Measurements from ENCODE around the gene TNS3. TPM values are rescaled to one million over a fixed set of nuclear protein-coding genes. Genes with fewer than 3 reads are reported as not detected.

The TNS3 gene
- total and polyA plus RNA-seq, 2 of the 13 experiments (the other 11 are each of a cell fraction or from before 2014, with no cell fraction given): 52.9 to 55.7 TPM

- TF ChIP-seq ATF6 (CRISPR knock-in tag; conservative IDR thresholded peaks at IDR 0.05) (no peak), ZNF839 (CRISPR knock-in tag; IDR thresholded peaks at IDR 0.05; ENCODE audit: borderline replicate concordance) (0 out of 2 replicates have a peak, but pooled peaks have one; percentile 40), IRX3 (CRISPR knock-in tag; IDR thresholded peaks at IDR 0.05; ENCODE audit: borderline replicate concordance, low read depth) (no peak), STAT6 (CRISPR knock-in tag; IDR thresholded peaks at IDR 0.05; ENCODE audit: borderline replicate concordance) (peak; percentile 23; the same call in 1 of the 2 replicates), ZNF639 (CRISPR knock-in tag; conservative IDR thresholded peaks at IDR 0.05) (peak; percentile 14; the same call in 1 of the 2 replicates), POLR2A (IDR thresholded peaks at IDR 0.05; ENCODE audit: insufficient read depth in 1 of 2, low read depth in 2 of 2, low read length in 2 of 2) (peak; percentile 43 to 45), ZNF17 (CRISPR knock-in tag; IDR thresholded peaks at IDR 0.05) (no peak), FIP1L1 (IDR thresholded peaks at IDR 0.05; ENCODE audit: borderline replicate concordance, insufficient read depth, low read depth, low read length) (no peak), ZNF121 (CRISPR knock-in tag; IDR thresholded peaks at IDR 0.05) (no peak), RBFOX2 (IDR thresholded peaks at IDR 0.05; ENCODE audit: low read depth, low read length) (no peak; the same call in 1 of the 2 replicates), ZNF672 (CRISPR knock-in tag; IDR thresholded peaks at IDR 0.05) (no peak), ATF7 (IDR thresholded peaks at IDR 0.05) (no peak), ATF7 (CRISPR knock-in tag; IDR thresholded peaks at IDR 0.05) (no peak), TIGD3 (CRISPR knock-in tag; IDR thresholded peaks at IDR 0.05; ENCODE audit: borderline replicate concordance) (no peak), MYC (CRISPR knock-in tag; IDR thresholded peaks at IDR 0.05; ENCODE audit: borderline replicate concordance) (peak; percentile 46), ZNF768 (CRISPR knock-in tag; IDR thresholded peaks at IDR 0.05) (no peak; the same call in 1 of the 2 replicates), ZNF230 (CRISPR knock-in tag; IDR thresholded peaks at IDR 0.05) (peak; percentile 81), FLYWCH1 (CRISPR knock-in tag; IDR thresholded peaks at IDR 0.05) (no peak), BCL3 (CRISPR knock-in tag; IDR thresholded peaks at IDR 0.05) (peak; percentile 58; the same call in 1 of the 2 replicates), GTF3A (CRISPR knock-in tag; conservative IDR thresholded peaks at IDR 0.05) (0 out of 2 replicates have a peak, but pooled peaks have one; percentile 82), ZBTB42 (CRISPR knock-in tag; IDR thresholded peaks at IDR 0.05) (peak; percentile 78; the same call in 1 of the 2 replicates)
Observed at GRCh38 chr7:47571331-47572093, 10.4 kb downstream of the TNS3 start (continued).

Measured in HepG2 (cell line).